Glomerular endothelial cell (primary cell): ENCODE measurements around the gene GAK. TPM values are rescaled to one million over a fixed set of nuclear protein-coding genes. Genes with fewer than 3 reads are reported as not detected.

Source experiments
- DNase-seq: peaks from one replicate; pipeline ENCODE4 v3.0.0-alpha.2; 2011; ENCODE audit warnings: low read depth, low spot score; ENCODE audit errors: extremely low read depth
- total RNA-seq: library from RNA; depleted of rRNA; stranded (reverse); fragments of >200 nt; gene quantifications from 2 replicates; pipeline ENCODE4 v1.2.3, GENCODE V29; 2015

GAK gene
- total RNA-seq, 1 donor from 2014 or later: 176 TPM

- no peak for DNase-seq
Measured at GRCh38 chr4:875818-876423, 56.2 kb downstream of the GAK start.

- DNase-seq: no peak
Measured at GRCh38 chr4:874971-875817, 56.9 kb downstream of the GAK start.

- no peak for DNase-seq
Measured at GRCh38 chr4:874056-874455, 58.1 kb downstream of the GAK start.

- DNase-seq: no peak
Measured at GRCh38 chr4:872241-872981, 59.7 kb downstream of the GAK start.

GRCh38 chr4:871484-871883, 60.6 kb downstream of the GAK start:
- DNase-seq: no peak

GRCh38 chr4:870951-871350, 61.2 kb downstream of the GAK start:
- DNase-seq: no peak

GRCh38 chr4:869776-870175, 62.3 kb downstream of the GAK start:
- DNase-seq: no peak

- DNase-seq: no peak
Measured at GRCh38 chr4:868421-868820, 63.7 kb downstream of the GAK start.

- no peak for DNase-seq
Measured at GRCh38 chr4:867526-868250, 64.4 kb downstream of the GAK start.

- DNase-seq: no peak
Measured at GRCh38 chr4:866761-867390, 65.2 kb downstream of the GAK start.

- DNase-seq: no peak
Measured at GRCh38 chr4:866068-866760, 65.9 kb downstream of the GAK start.

- no peak for DNase-seq
Measured at GRCh38 chr4:865572-865971, 66.5 kb downstream of the GAK start.

GRCh38 chr4:865121-865465, 67.0 kb downstream of the GAK start:
- DNase-seq: no peak

GRCh38 chr4:864456-865120, 67.5 kb downstream of the GAK start:
- no peak for DNase-seq

- no peak for DNase-seq
Measured at GRCh38 chr4:860561-860960, 71.6 kb downstream of the GAK start.

- no peak for DNase-seq
Measured at GRCh38 chr4:859496-859895, 72.6 kb downstream of the GAK start.

- no peak for DNase-seq
Measured at GRCh38 chr4:858831-859451, 73.2 kb downstream of the GAK start.

GRCh38 chr4:858041-858481, 74.1 kb downstream of the GAK start:
- no peak for DNase-seq

- no peak for DNase-seq
Measured at GRCh38 chr4:857461-857860, 74.7 kb downstream of the GAK start.
